ENCODE measurements around the gene GIGYF2.

Gene GIGYF2

GRCh38 chr2:232890896-232891601 is 193.9 kb downstream of the GIGYF2 start:
- Mint-ChIP-seq H3K27me3 (ENCODE audit: low read depth) (no peaks in the 10 kb centered on the region), H3K27ac (no peak overlapping the region), H3K9me3 (no peaks in the 10 kb centered on the region), H3K4me3 (no peak overlapping the region), H3K4me1 (ENCODE audit: low read depth) (no peaks in the 10 kb centered on the region), H3K36me3 (ENCODE audit: low read depth) (no peaks in the 10 kb centered on the region)
- DNase-seq (ENCODE audit: low spot score), result no peak

GRCh38 chr2:232891621-232892071 is 194.5 kb downstream of the GIGYF2 start:
- Mint-ChIP-seq H3K36me3 (ENCODE audit: low read depth) (no peaks in the 10 kb centered on the region), H3K27me3 (ENCODE audit: low read depth) (no peaks in the 10 kb centered on the region), H3K4me1 (ENCODE audit: low read depth) (no peaks in the 10 kb centered on the region), H3K4me3 (no peak overlapping the region), H3K27ac (no peak overlapping the region), H3K9me3 (no peaks in the 10 kb centered on the region)
- no peak for DNase-seq (ENCODE audit: low spot score)

GRCh38 chr2:232892221-232892620 is 195.1 kb downstream of the GIGYF2 start:
- Mint-ChIP-seq H3K27me3 (ENCODE audit: low read depth) (no peaks in the 10 kb centered on the region), H3K9me3 (no peaks in the 10 kb centered on the region), H3K4me1 (ENCODE audit: low read depth) (no peaks in the 10 kb centered on the region), H3K27ac (no peak overlapping the region), H3K36me3 (ENCODE audit: low read depth) (no peaks in the 10 kb centered on the region), H3K4me3 (no peak overlapping the region)
- no peak for DNase-seq (ENCODE audit: low spot score)

- H3K27me3 Mint-ChIP-seq (ENCODE audit: low read depth), result no peaks in the 10 kb centered on the region
- H3K4me1 Mint-ChIP-seq (ENCODE audit: low read depth), result no peaks in the 10 kb centered on the region
- no peaks in the 10 kb centered on the region for H3K9me3 Mint-ChIP-seq
- no peak overlapping the region for H3K4me3 Mint-ChIP-seq
- DNase-seq (ENCODE audit: low spot score), result no peak
- no peak overlapping the region for H3K27ac Mint-ChIP-seq
- no peaks in the 10 kb centered on the region for H3K36me3 Mint-ChIP-seq (ENCODE audit: low read depth)
These were observed 195.7 kb downstream of the GIGYF2 start for GRCh38 chr2:232892843-232893242.

GRCh38 chr2:232893834-232894233 is 196.7 kb downstream of the GIGYF2 start:
- Mint-ChIP-seq H3K27me3 (ENCODE audit: low read depth) (no peaks in the 10 kb centered on the region), H3K36me3 (ENCODE audit: low read depth) (no peaks in the 10 kb centered on the region), H3K9me3 (no peaks in the 10 kb centered on the region), H3K4me1 (ENCODE audit: low read depth) (no peaks in the 10 kb centered on the region), H3K4me3 (no peak overlapping the region), H3K27ac (no peak overlapping the region)
- no peak for DNase-seq (ENCODE audit: low spot score)

GRCh38 chr2:232894251-232894650 is 197.1 kb downstream of the GIGYF2 start:
- no peak for DNase-seq (ENCODE audit: low spot score)
- no peaks in the 10 kb centered on the region for H3K4me1 Mint-ChIP-seq (ENCODE audit: low read depth)
- H3K9me3 Mint-ChIP-seq, result no peaks in the 10 kb centered on the region
- H3K27me3 Mint-ChIP-seq (ENCODE audit: low read depth), result no peaks in the 10 kb centered on the region
- no peaks in the 10 kb centered on the region for H3K36me3 Mint-ChIP-seq (ENCODE audit: low read depth)
- H3K27ac Mint-ChIP-seq, result no peak overlapping the region
- no peak overlapping the region for H3K4me3 Mint-ChIP-seq

GRCh38 chr2:232894746-232895145 is 197.6 kb downstream of the GIGYF2 start:
- Mint-ChIP-seq H3K27ac (no peak overlapping the region), H3K4me3 (no peak overlapping the region), H3K4me1 (ENCODE audit: low read depth) (no peaks in the 10 kb centered on the region), H3K9me3 (no peaks in the 10 kb centered on the region), H3K27me3 (ENCODE audit: low read depth) (no peaks in the 10 kb centered on the region), H3K36me3 (ENCODE audit: low read depth) (no peaks in the 10 kb centered on the region)
- no peak for DNase-seq (ENCODE audit: low spot score)

- Mint-ChIP-seq H3K9me3 (no peaks in the 10 kb centered on the region), H3K4me3 (no peak overlapping the region), H3K36me3 (ENCODE audit: low read depth) (no peaks in the 10 kb centered on the region), H3K4me1 (ENCODE audit: low read depth) (no peaks in the 10 kb centered on the region), H3K27me3 (ENCODE audit: low read depth) (no peaks in the 10 kb centered on the region), H3K27ac (no peak overlapping the region)
- DNase-seq (ENCODE audit: low spot score), result no peak
These were observed 199.0 kb downstream of the GIGYF2 start for GRCh38 chr2:232896111-232896510.

GRCh38 chr2:232896720-232897597 is 199.8 kb downstream of the GIGYF2 start:
- no peaks in the 10 kb centered on the region for H3K4me1 Mint-ChIP-seq (ENCODE audit: low read depth)
- no peaks in the 10 kb centered on the region for H3K9me3 Mint-ChIP-seq
- no peak overlapping the region for H3K27ac Mint-ChIP-seq
- H3K27me3 Mint-ChIP-seq (ENCODE audit: low read depth), result no peaks in the 10 kb centered on the region
- H3K36me3 Mint-ChIP-seq (ENCODE audit: low read depth), result no peaks in the 10 kb centered on the region
- DNase-seq (ENCODE audit: low spot score), result no peak
- no peak overlapping the region for H3K4me3 Mint-ChIP-seq

- no peaks in the 10 kb centered on the region for H3K36me3 Mint-ChIP-seq (ENCODE audit: low read depth)
- no peaks in the 10 kb centered on the region for H3K27me3 Mint-ChIP-seq (ENCODE audit: low read depth)
- no peak overlapping the region for H3K4me3 Mint-ChIP-seq
- no peak overlapping the region for H3K27ac Mint-ChIP-seq
- no peaks in the 10 kb centered on the region for H3K9me3 Mint-ChIP-seq
- no peaks in the 10 kb centered on the region for H3K4me1 Mint-ChIP-seq (ENCODE audit: low read depth)
- peak; percentile 71 for DNase-seq (ENCODE audit: low spot score)
These were observed 200.7 kb downstream of the GIGYF2 start for GRCh38 chr2:232897598-232898408.

GRCh38 chr2:232898592-232899543 is 201.7 kb downstream of the GIGYF2 start:
- no peaks in the 10 kb centered on the region for H3K36me3 Mint-ChIP-seq (ENCODE audit: low read depth)

GRCh38 chr2:232900811-232901735 is 203.9 kb downstream of the GIGYF2 start:
- H3K27me3 Mint-ChIP-seq (ENCODE audit: low read depth), result no peaks in the 10 kb centered on the region

More at GRCh38 chr2:232898592-232899543, 201.7 kb downstream of the GIGYF2 start:
- no peak for DNase-seq (ENCODE audit: low spot score)
- no peak overlapping the region for H3K4me3 Mint-ChIP-seq
- no peak overlapping the region for H3K27ac Mint-ChIP-seq
- H3K4me1 Mint-ChIP-seq (ENCODE audit: low read depth), result no peaks in the 10 kb centered on the region
- H3K27me3 Mint-ChIP-seq (ENCODE audit: low read depth), result no peaks in the 10 kb centered on the region
- no peaks in the 10 kb centered on the region for H3K9me3 Mint-ChIP-seq

More at GRCh38 chr2:232900811-232901735, 203.9 kb downstream of the GIGYF2 start:
- Mint-ChIP-seq H3K4me1 (ENCODE audit: low read depth) (no peaks in the 10 kb centered on the region), H3K4me3 (no peak overlapping the region), H3K9me3 (no peaks in the 10 kb centered on the region), H3K36me3 (ENCODE audit: low read depth) (no peaks in the 10 kb centered on the region), H3K27ac (no peak overlapping the region)
- DNase-seq (ENCODE audit: low spot score), result no peak
